Chondrocyte (in vitro differentiated cells): ENCODE results near the gene SRP68. TPM values are rescaled to one million over a fixed set of nuclear protein-coding genes. Genes with fewer than 3 reads are reported as not detected.

Source experiments
- DNase-seq: peaks from one replicate; pipeline ENCODE4 v3.0.0; 2021; ENCODE audit warnings: mixed read lengths, low spot score
- H3K27ac Mint-ChIP-seq: one replicate; pipeline ENCODE4 v1.8.0; 2021; ENCODE audit warnings: mild to moderate bottlenecking, moderate library complexity, mixed read lengths; ENCODE audit not compliant: unreplicated experiment
- H3K27me3 Mint-ChIP-seq: 2 replicates; pipeline ENCODE4 v1.8.0; 2021; ENCODE audit warnings: low read depth, mixed read lengths
- H3K36me3 Mint-ChIP-seq: 2 replicates; pipeline ENCODE4 v1.8.0; 2021; ENCODE audit warnings: low read depth, mixed read lengths
- H3K4me1 Mint-ChIP-seq: 2 replicates; pipeline ENCODE4 v1.8.0; 2021; ENCODE audit warnings: low read depth, mild to moderate bottlenecking, mixed read lengths
- H3K4me3 Mint-ChIP-seq: one replicate; pipeline ENCODE4 v1.8.0; 2021; ENCODE audit warnings: mild to moderate bottlenecking, moderate library complexity, mixed read lengths; ENCODE audit not compliant: unreplicated experiment
- H3K9me3 Mint-ChIP-seq: 2 replicates; pipeline ENCODE4 v1.8.0; 2021; ENCODE audit warnings: low read depth, mixed read lengths
- total RNA-seq: library from RNA; stranded (reverse); gene quantifications from 3 replicates; pipeline ENCODE4 v1.2.1, GENCODE V29; 2021
- TF ChIP-seq, protein P1 (sequence below): fragments of 200-600 bp; sonication (generic); IDR thresholded peaks from 2 replicates; pipeline ENCODE4 v1.5.0; 2021; ENCODE audit warnings: antibody characterized with exemption, mild to moderate bottlenecking, moderate library complexity

SRP68 gene
- total RNA-seq, 1 donor from 2014 or later: 63.0 TPM

DNA sequence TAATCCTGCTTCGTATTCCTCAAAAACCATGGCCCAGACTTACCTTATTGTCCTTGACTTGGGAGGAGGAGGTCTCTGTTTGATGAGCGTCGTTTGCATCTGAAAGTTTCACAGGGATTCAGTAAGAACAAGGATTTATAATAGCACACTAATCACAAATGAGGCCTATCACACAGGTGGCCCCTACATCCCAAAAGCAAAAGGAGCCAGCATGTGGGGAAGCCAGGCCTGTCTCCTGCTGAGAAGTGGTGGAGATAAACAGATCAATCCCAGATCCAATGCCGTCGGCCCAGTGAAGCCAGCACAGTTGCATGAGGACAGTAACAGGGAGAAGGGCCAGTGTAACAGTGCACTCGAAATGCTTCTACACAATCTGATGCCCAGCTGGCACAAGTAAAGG, 31.9 kb downstream of the SRP68 start:
- H3K36me3 Mint-ChIP-seq: peaks cover 45% of the 10 kb centered on the region
- H3K4me1 Mint-ChIP-seq: no peaks in the 10 kb centered on the region
- TF ChIP-seq, protein P1, sequence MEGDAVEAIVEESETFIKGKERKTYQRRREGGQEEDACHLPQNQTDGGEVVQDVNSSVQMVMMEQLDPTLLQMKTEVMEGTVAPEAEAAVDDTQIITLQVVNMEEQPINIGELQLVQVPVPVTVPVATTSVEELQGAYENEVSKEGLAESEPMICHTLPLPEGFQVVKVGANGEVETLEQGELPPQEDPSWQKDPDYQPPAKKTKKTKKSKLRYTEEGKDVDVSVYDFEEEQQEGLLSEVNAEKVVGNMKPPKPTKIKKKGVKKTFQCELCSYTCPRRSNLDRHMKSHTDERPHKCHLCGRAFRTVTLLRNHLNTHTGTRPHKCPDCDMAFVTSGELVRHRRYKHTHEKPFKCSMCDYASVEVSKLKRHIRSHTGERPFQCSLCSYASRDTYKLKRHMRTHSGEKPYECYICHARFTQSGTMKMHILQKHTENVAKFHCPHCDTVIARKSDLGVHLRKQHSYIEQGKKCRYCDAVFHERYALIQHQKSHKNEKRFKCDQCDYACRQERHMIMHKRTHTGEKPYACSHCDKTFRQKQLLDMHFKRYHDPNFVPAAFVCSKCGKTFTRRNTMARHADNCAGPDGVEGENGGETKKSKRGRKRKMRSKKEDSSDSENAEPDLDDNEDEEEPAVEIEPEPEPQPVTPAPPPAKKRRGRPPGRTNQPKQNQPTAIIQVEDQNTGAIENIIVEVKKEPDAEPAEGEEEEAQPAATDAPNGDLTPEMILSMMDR: no peak
- no peak overlapping the region for H3K27ac Mint-ChIP-seq
- H3K9me3 Mint-ChIP-seq: no peaks in the 10 kb centered on the region
- no peak for DNase-seq
- no peak overlapping the region for H3K4me3 Mint-ChIP-seq
- H3K27me3 Mint-ChIP-seq: no peaks in the 10 kb centered on the region

DNA sequence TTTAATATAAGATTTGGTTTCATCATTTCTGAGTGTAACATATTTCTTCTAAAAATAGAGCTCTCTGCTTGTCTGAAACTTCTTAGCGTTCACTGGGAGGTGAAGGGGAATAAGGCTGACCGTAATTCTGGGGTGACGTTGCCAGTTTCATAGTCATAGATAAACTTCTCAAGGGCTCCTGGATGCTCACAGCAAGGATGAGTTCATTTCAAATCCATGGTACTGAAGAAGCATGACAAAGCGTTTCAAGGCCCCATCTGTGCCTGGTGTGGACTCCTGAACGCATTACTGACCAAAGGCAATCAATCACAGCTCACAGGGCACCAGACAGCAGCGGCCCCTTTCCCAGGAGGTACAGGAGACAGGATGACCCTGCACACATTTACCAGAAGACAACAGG, 33.2 kb downstream of the SRP68 start:
- Mint-ChIP-seq H3K36me3 (peaks cover 34% of the 10 kb centered on the region), H3K27me3 (no peaks in the 10 kb centered on the region), H3K27ac (no peak overlapping the region), H3K4me1 (peaks cover 5% of the 10 kb centered on the region), H3K9me3 (no peaks in the 10 kb centered on the region), H3K4me3 (no peak overlapping the region)
- TF ChIP-seq, protein P1: no peak
- DNase-seq: no peak

DNA sequence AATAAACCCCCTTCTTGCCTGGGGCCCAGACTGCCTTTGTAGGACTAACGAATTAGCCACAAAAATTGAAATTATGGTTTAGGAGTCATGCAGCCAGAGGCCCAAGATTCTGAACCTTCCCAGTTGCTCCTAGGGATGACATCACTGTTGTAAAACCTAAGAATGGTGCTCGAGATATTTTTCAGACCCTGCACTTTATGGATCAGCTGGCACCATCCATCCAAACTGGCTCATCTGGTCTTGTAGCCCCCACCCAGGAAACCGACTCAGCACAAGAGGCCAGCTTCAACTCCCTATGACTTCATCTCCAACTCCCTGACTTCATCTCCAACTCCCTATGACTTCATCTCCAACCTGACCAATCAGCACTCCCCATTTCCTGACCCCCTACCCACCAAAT, 34.3 kb downstream of the SRP68 start:
- Mint-ChIP-seq H3K4me1 (peaks cover 5% of the 10 kb centered on the region), H3K27ac (no peak overlapping the region), H3K36me3 (peaks cover 25% of the 10 kb centered on the region), H3K9me3 (no peaks in the 10 kb centered on the region), H3K4me3 (no peak overlapping the region), H3K27me3 (no peaks in the 10 kb centered on the region)
- TF ChIP-seq, protein P1: no peak
- no peak for DNase-seq

DNA sequence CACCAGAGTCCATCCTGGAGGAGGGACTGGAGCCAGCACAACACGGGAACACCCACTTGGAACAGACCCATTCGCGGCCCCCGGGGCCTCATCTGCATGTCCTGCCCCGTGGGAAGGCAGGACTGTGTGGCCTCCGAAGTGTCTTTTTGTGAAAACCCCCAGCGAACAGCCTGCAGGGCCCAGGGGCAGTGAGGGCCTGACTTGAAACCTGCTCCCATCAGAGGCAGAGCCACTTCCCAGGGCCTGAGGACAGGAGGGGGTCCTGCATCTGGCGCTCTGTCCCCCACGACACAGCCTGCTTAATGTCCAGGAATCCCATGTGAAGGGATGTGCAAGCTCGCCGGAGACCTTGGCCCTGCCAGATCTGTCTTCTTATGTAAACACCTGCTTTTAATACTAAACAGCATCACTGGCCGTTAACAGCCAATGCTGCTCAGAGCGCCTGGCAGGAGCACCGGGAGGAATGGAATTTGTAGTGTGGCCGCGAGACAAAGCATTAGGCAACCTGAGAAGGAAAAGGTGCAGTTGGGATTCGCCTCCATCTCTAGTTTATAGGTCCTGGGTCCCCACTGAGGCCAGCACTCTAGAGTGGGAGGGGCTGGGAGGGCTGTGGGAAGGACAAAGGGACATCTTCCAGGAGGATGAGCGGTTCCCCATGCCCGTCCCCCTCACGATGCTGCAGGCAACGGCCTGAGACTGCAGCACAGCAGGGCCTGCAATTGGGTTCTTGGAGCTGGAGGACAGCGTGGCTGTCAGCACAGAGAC, 35.6 kb downstream of the SRP68 start:
- Mint-ChIP-seq H3K4me3 (no peak overlapping the region), H3K27me3 (no peaks in the 10 kb centered on the region), H3K9me3 (no peaks in the 10 kb centered on the region), H3K36me3 (peaks cover 25% of the 10 kb centered on the region), H3K4me1 (peaks cover 5% of the 10 kb centered on the region), H3K27ac (no peak overlapping the region)
- TF ChIP-seq, protein P1: no peak
- no peak for DNase-seq

DNA sequence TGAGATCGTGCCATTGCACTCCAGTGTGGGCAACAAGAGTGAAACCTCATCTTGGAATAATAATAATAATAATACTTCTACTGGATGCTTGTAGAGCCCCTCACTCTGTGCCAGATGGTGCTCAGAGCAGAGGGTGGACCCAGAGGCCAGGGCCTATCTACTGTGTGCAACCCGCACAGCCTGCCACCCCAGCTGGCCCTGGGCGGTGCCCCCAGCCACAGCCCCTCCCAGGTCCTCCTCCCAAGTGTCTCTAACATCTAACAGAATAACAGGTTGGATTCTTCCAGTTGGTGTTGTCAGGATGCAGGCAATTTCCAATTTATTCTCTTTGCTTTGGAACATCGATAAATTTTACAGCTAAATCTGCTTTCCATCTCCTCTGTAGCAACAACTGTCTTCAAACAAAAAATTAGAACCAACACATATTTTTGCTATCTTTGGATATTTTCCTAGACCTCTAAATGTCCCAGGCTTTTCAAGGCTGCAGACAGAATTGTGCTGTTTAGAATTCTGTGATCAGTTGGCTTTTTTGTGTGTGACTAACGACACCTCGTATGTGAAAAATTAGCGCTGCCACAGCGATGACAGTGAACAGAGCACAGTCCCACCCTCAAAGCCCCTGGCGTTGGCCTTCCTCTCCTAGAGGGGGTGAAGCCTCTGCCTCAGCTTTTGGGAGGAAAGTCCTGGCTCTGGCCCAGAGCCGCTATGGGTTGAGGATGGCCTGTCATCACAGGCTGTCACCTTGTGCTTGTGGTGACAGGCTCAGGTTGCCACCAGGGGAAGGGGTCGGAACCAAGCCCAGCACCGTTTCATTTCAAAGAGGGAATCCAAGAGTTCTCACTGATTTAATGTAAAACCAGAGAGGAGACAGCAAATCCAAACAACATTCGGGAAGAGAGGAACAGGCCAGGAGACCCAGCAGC, 37.6 kb downstream of the SRP68 start:
- Mint-ChIP-seq H3K9me3 (no peaks in the 10 kb centered on the region), H3K36me3 (peaks cover 12% of the 10 kb centered on the region), H3K27me3 (no peaks in the 10 kb centered on the region), H3K4me3 (no peak overlapping the region), H3K4me1 (peaks cover 8% of the 10 kb centered on the region), H3K27ac (no peak overlapping the region)
- DNase-seq: no peak
- TF ChIP-seq, protein P1: no peak
